HG03025 (cell line): ENCODE data around the gene PRKACB.
A peak's percentile ranks its signal among the peaks of the same experiment; 100 is the strongest.
"Not testable (repeated sequence)": the region's sequence is repeated elsewhere in the genome, so short reads cannot be mapped to it uniquely, and the experiment has no call there.

Experiments
- ATAC-seq: cut with Tn5 transposase; IDR thresholded peaks from one replicate; pipeline ENCODE4 v1.9.1; 2021; ENCODE audit warnings: mild to moderate bottlenecking, moderate library complexity; ENCODE audit not compliant: unreplicated experiment, low FRiP score

PRKACB gene

DNA sequence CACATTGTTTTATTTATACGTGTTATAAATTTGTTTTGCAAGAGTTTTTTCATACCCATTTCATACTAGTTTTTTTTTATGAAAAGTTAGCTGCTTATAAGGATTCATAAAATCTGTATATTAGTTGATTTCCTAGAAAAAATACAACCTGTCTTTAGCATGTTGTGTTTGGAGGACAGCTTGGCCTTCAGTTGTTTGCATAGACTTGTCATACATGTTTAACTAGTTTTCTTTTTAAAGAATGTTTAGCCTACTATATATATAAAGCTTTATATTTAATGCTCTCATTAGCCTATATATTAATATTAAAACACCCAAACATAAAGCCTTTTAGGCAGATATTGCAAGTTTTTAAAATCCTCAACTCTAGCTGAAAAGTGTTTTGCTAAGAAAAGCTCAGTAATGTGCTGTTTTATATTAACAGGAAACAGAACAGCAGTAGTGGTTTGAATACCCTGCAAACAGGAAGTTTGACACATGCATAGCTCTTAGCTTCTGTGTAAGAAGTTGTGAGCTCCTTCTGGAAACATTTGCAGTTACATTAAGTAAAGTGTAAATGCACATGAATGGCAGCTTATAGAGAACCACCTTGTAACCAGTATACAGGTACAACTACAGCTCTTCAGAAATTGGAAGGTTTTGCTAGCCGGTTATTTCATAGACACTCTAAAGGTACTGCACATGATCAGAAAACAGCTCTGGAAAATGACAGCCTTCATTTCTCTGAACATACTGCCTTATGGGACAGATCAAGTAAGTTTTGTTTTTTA is at the start of gene PRKACB:
TSS of gene PRKACB (plus strand) at position 476 of the 770 bp plus-strand sequence. CDS start at position 567, 91 bp downstream.
- peak; percentile 76 for ATAC-seq

DNA sequence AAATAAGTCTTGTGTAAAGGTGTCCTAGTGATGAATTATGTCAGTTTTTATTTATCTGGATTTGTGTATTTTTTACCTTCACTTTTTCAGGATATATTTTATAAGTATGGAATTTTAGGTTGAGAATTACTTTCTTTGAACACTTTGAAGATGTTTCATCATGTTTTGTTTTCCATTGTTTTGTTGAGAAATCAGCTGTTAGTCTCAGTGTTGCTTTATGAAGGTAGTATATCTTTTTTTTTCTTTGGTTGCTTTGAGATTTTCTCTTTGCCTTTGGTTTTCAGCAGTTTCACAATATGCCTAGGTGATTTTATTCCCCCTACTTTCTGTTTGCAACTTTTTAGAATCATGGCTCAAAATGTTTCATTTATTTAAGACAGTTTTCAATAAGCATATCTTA is 48.8 kb upstream of the PRKACB start:
- no peak for ATAC-seq

DNA sequence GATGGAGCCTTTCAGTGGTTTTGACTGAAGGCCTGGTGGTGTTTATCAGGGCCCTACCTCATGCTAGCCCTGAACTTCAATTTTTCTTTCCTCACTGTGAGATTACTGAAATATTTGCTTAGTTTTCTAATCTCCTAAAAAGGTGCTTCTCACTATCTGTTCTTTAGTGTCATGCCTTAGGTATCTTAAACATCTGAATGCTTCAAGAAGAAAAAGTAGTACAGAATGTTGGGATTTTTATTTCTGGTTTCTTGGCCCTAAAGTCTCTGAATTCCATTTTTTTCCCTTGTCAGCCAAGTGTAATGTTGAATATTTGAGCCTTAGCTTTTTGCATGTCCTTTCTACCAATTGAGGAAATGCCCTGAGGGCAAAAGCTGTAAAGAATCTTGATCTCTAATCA is 47.9 kb upstream of the PRKACB start:
- no peak for ATAC-seq

DNA sequence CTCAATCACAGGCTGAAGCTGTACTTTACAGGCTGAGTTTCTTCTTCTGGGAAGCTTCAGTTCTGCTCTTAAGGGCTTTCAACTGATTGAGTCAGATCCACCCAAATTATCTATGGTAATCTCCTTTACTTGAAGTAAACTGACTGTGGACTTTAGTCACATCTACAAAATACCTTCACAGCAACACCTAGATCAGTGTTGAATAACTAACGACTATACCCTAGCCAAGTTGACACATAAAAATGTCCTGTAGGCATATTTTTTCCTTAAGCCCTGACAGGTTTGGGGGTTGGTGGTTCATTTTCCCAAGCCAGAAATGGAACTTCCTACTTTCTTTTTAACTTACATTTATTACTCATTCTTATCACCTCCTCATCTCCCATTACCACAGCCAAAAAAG is 42.9 kb upstream of the PRKACB start:
- no peak for ATAC-seq

DNA sequence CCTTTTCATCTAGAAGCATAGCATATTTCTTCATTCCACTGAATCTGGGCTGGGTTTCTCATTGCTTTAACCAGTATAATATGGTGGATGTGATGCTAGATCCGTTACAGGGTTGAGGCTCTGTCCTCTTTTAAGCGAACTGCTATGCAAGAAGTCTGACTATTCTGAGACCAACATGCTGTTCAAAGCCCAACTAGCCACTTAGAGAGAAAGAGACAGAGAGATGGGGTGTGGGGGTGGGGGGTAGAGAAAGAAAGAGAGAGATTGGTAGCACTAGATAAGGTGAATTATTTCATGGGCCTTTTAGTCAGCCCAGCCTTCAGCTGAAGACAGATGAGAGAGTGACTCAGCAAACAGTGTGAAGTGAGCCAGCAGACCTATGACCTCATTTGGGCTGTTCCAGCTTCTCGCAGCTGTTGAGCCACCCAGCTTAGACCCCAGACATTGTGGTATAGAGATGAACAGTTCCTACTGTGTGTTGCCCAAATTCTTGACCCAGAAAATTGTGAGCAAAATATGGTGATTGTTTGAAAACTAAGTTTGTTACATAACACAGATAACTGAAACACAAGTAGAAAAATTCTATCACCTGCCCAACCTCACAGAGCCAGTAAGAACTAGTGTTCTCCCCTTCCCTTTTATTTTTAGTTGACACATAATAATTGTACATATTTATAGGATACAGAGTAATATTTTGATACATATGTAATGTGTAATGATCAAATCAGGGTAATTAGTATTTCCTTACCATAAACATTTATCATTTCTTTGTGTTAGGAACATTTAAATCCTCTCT is 40.7 kb upstream of the PRKACB start:
- ATAC-seq = no peak

DNA sequence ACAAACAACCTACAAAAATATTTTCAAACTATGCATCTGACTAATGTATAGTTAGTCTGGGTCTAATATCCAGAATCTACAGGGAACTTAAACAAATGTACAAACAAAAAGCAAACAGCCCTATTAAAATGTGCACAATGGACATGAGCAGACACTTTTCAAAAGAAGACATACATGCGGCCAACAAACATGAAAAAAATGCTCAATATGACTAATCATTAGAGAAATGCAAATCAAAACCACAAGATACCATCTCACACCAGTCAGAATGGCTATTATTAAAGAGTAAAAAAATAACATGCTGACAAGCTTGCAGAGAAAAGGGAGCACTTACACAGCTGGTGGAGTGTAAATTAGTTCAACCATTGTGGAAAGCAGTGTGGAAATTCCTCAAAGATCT is 36.5 kb upstream of the PRKACB start:
- ATAC-seq = not testable (repeated sequence)

DNA sequence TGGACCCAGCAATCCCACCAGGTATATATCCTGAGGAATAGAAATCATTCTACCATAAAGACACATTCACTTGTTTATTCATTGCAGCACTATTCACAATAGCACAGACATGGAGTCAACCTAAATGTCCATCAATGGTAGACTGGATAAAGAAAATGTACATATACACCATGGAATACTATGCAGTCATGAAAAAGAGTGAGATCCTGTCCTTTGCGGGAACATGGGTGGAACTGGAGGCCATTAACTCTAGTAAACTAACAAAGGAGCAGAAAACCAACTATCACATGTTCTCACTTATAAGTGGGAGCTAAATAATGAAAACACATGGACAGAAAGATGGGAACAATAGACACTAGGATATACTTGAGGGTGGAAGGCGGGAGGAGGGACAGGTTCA is 36.1 kb upstream of the PRKACB start:
- ATAC-seq = no peak

DNA sequence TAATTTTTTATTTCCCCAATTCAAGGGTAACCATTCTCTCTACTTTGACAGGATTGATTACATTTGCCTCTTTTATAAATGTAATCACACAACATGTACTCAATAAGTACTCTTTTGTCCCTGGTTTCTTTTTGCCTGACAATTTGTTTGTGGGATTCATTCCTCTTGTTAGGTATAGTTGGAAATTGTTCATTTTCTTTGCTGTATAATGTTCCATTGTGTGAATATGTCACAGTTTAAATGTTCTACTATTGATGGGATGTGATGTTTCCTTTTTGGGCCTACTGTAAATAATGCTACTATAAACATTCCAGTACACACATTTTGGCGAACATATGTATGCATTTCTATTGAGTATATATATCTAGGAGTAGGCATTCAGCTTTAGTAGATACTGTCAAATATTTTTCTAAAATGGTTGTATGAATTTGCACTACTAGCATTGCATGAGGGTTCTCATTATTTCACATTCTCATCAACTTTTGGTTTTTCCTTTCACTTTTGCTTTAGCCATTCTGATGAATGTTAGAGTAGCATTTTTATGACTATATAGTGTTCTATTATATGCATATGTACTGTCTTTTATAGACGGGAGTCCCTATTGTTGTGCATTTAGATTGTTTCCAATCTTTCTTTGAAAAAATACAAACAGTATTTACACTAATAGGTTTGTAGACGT is 35.0 kb upstream of the PRKACB start:
- ATAC-seq = no peak

DNA sequence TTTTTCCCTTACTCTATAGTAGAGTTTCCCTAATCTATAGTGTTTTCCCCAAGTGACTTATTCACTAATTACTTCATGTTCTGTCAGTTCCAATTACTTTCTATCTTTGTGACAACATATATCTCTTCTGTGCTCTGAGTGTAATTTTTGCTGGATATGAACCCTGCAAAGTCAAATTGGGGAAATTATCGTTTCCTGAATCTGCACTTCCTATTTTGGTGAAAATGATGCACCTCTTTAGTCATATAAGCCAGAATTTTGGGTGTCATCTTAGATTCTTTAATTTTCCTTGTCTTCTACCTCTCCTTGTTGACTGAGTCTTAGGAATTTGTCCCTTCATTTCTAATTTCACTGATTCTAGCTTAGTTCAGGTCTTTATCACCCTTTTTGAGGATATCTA is 33.4 kb upstream of the PRKACB start:
- ATAC-seq = no peak

DNA sequence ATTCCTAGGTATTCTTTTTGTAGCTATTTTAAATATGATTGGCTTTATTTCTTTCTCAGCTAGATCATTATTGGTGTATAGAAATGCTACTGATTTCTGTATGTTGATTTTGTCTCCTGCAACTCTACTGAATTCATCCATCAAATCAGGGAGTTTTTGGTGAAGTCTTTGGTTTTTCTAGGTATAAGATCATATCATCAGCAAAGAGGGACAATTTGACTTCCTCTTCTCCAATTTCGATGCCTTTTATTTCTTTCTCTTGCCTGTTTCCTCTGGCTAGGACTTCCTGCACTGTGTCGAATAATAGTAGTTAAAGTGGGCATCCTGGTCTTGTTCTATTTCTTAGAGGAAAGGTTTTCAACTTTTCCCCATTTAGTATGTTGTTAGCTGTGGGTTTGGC is 27.5 kb upstream of the PRKACB start:
- no peak for ATAC-seq

DNA sequence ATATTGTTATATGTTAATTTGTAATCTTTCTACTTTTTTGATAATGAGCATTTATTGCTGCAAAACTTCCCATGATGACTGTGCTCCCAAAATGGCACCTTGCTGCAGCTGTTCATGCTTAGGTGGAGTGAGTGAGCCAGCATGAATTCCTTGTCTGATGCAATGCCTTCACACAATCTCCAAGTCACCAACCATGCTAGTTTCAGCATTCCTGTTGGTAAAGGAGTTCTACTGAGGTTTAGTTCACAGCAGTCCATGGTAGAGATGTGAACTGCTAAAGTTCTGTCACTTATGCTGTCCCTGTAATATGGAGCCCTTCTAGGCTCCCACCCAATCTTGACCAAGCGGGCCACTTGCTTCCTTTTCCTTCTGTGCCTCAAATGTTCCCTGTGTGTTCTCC is 26.2 kb upstream of the PRKACB start:
- ATAC-seq = no peak

DNA sequence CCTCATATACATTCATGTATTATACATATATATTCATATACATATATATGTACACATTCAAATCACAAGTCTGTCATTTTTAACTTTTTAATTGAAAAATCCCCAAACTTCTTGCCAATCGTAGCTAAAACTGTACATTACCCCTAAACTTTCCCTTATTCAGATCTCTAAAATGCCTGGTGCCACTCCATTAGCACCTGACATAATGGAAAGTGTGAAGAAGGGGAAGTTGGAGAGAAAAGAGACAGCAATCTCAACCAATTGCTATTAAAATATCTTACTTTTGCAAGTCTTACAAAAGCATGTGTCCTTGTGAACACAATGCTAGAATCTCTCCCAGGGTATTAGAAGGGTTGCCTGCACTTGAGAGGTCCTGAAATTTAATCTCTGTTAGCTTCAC is 22.7 kb upstream of the PRKACB start:
- ATAC-seq = no peak

DNA sequence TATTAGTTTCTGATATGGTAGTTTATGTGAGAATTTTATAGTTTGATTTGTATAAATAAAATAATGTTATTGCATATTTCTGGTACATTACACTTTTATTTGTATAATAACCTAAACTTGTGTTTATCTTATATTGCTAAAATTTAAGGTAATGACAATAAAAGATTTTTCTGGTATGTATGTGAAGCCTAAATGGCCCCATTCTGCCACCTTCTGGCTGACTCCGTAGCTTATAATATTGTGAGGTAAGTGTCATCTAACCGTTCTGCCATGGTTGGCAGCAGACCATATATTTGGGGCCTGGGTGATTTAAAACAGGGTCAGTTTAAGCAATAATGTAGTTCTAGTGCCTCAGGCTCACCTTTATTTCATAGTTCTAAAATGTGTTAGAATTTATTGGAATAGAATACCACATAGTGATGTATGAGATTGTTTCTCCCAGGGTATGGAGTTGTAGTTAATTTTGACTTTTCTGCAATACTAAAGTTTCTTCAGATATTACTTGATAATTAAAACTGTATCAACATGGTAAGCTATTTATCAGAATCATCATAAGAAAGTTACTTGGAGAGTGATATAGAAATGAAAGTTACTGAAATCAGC is 21.2 kb upstream of the PRKACB start:
- ATAC-seq = no peak

DNA sequence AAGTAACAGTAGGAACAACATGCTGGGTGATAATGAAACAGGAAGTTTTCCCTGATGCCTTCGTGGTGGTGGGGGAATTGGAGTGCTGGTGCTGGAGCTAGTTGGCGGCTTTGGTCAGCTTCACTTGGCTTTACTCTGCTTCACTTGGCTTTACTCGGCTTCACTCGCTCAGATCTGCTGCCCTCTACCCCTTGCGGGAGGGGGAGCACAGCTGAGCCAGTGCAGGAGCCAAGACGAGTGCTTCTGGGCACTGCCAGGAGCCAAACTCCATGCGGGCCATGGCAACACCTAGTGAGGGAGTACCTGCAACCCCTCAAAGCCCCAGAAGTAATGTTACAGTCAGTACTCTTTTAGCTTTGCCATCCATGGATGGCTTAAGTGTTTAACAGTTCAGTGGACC is 10.6 kb upstream of the PRKACB start:
- ATAC-seq = no peak

DNA sequence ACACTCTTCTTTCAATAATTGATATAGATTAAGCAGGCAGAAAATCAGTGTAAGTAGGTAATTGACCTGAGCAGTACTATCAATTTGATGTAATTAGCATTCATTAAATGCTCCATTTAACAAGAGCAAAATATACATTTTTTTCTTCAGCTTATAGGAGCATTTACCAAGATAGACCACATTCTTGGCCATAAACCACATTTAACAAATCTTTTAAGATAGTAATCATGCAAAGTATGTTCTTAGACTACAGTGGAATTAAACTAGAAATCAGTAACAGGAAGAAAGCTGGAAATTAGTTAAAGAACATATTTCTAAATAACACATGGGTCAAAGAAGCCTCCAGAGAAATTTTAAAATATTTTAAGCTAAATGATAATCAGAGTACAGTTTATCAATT is 8.7 kb upstream of the PRKACB start:
- no peak for ATAC-seq

DNA sequence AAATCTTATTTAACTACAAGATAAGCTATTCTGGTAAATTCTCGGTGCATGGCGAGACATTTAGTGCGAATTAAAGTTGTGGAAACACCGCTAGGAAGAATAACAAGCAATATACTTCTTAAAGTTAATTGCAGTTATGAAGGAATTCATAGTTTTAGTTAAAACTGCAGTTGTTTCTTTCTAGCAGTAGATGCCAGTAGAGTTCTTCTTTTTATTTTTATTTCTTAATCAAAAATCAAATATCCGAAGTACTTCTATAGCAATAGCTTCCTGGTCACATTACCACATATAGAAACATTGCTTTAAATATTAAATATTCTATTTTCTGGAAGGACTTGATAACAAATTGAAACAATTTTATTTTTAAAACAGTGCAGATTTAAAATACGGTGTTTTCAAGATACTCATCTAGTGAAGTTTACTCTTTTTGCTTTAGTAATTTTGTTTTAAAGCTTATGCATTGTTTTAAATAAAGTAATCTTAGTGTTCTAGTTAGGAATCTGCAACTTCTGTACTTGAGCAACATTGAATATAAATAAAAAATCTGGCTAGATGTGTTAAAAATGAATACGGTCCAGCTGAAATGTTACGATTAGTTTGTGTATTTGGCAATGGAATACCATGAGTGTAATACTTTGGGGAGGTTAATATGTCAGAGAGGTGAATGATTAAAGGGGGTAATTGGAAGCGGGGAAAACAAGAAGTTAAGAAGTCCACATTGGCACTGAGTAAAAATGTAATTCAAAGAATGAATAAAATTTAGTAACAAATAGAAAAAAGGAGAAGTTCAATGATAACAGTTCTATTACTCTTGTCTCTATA is 2.7 kb upstream of the PRKACB start:
- no peak for ATAC-seq

DNA sequence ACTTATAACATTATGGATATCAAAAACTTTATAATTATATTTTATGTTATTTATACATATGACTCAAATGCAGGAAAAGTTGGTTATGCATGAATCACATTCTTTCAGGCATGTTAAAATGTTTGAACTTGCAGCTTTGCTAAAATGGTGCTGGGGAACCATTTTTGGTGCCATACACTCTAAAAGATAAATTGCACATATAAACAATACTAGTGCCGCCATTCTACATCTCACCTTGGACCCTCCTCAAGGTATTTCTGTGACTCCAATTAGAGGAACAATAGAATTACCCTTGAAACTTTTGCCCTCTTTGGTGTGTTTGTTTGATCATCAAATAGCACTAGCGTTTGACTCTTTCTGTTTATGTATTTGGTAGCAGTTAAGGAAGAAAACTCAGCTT is 997 bp downstream of the PRKACB start:
- no peak for ATAC-seq

DNA sequence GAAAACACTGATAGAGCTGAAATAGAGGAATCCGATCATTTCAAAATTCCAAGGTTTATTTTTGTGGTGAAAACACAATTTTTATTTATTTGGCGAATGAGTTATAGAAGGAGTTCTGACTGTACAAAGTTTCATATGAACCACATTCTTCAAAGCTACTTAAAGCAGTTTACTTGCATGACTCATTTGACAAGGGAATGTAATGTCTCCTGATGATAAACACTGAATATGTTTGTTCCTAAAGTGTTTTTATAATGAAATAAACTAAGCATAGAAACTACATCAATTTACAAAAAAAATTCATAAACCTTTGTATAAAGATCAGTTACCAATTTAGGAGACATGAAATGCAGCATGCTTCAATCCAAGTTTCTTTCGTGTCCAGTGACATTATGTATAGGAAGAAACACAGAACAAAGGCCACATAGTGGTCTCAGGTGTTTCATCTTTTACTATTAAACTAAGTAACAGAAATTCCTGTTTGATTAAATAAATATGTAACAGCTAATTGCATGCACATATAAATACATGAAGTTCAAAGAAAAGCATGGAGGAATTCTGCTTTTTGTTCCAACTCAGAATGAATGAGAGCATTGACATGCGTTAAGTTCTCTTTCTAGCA is 2.5 kb downstream of the PRKACB start:
- no peak for ATAC-seq

DNA sequence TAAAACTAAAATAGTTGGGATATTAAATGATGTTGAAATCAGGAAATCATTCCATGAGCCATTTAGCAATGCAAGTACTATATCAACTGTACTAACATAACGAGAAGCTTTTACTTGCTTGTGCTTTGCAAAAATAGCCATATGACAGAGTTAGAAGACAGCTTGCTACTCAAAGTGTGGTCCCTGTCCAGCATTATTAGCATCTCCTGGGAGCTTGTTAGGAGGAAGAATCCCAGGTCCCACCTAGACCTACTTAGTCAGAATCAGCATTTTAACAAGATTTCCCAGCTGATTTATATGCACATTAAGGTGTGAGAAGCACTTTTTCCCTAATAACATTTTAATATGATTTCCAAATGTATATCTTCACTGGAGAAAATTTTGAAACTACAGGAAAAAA is 4.7 kb downstream of the PRKACB start:
- ATAC-seq = no peak

DNA sequence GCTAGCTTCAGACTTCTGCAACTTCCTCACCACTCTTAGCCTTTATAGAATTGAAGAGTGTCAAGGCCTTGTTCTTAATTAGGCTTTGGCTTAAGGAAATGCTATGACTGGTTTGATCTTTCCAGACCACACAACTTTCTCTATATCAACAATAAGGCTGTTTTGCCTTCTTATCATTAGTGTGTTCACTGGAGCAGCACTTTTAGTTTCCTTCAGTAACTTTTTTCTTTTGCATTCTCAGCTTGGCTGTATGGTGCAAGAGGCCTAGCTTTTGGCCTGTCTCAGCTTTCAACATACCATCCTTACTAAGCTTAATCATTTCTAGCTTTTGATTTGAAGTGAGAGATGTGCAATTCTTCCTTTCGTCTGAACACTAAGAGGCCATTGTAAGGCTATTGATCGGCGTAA is 8.6 kb downstream of the PRKACB start:
- peak; percentile 73 for ATAC-seq
